Astrocyte of the spinal cord (primary cell): ENCODE data around the gene MPZL3.
"Not testable (repeated sequence)": the region's sequence is repeated elsewhere in the genome, so short reads cannot be mapped to it uniquely, and the experiment has no call there.

Source experiments
- DNase-seq: peaks from one replicate; pipeline ENCODE4 v3.0.0; 2011; ENCODE audit warnings: low read depth, low spot score
- H3K4me3 ChIP-seq: 2 replicates; pipeline ENCODE4 v1.5.1; 2011; ENCODE audit warnings: low read depth, mild to moderate bottlenecking, low read length, moderate library complexity
- CTCF ChIP-seq: IDR thresholded peaks from 2 replicates; pipeline ENCODE4 v1.5.1; 2012; ENCODE audit warnings: low read depth, mild to moderate bottlenecking, low read length, inconsistent platforms
- in situ Hi-C: cut with HindIII; loops from 2 replicates; pipeline ENCODE4 v1.10.0; 2017; ENCODE audit warnings: low sequenced_read_pairs

The MPZL3 gene

GRCh38 chr11:118186346-118187107 lies 65.6 kb downstream of the MPZL3 start:
- TF ChIP-seq CTCF, result no peak
- in situ Hi-C loops, result no loop called here
- DNase-seq, result no peak
- no peak overlapping the region for H3K4me3 ChIP-seq

GRCh38 chr11:118184784-118185579 lies 67.2 kb downstream of the MPZL3 start:
- DNase-seq, result no peak
- TF ChIP-seq CTCF, result no peak
- in situ Hi-C loops, result no loop called here
- no peak overlapping the region for H3K4me3 ChIP-seq

- DNase-seq, in situ Hi-C loops, H3K4me3 ChIP-seq: not testable (repeated sequence)
Measured at GRCh38 chr11:118183691-118184090, 68.5 kb downstream of the MPZL3 start.

GRCh38 chr11:118180300-118180703 lies 71.9 kb downstream of the MPZL3 start:
- H3K4me3 ChIP-seq, result no peak overlapping the region
- in situ Hi-C loops, result no loop called here
- DNase-seq, result no peak
- TF ChIP-seq CTCF, result no peak

- no peak overlapping the region for H3K4me3 ChIP-seq
- DNase-seq, result no peak
- TF ChIP-seq CTCF, result no peak
- in situ Hi-C loops, result no loop called here
Measured at GRCh38 chr11:118176778-118177134, 75.4 kb downstream of the MPZL3 start.
